HG03469 (cell line): Measurements from ENCODE around the gene XIRP2.

Source experiments
- ATAC-seq: cut with Tn5 transposase; IDR thresholded peaks from one replicate; pipeline ENCODE4 v1.9.1; 2021; ENCODE audit warnings: mild to moderate bottlenecking, moderate library complexity, moderate number of reproducible peaks; ENCODE audit not compliant: unreplicated experiment

The XIRP2 gene

DNA sequence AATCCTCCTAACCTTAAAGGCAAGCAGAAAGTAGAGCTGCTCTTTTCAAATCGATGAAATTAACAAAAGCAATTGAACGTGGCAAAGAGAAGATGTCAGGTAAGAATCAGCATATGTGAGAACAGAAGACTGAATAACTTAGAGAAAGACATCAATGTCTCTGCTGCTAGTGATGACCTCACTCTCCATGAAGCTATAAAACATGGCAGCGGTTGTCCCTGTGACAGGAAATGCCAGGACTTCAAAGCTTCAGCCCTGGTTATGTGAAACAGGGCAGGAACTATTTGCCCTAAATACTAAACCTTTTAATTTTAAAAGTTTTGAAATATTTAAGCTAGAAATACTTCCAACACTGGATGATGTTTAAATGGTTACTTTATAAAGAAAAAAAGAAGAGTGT lies 383.7 kb downstream of the XIRP2 start:
- ATAC-seq, result no peak

DNA sequence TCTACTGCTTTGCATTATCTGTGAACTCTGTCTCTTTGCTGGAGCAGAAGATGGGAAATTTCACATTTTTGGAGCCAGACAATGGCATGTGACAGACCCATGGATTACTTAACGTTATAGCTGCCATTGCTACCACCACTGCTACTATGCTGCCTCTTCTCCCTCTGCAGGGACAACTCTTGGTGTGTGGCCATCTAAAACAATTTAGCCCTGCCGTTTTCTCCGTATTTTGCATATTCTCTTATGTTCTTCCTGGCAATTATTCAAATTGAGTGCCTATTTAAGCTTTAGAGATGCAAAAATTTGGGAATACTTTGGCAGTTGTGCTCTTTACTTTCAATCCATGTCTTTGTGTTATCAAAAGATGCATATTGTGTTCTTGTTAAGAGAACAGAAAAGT lies 386.8 kb downstream of the XIRP2 start:
- ATAC-seq, result no peak

DNA sequence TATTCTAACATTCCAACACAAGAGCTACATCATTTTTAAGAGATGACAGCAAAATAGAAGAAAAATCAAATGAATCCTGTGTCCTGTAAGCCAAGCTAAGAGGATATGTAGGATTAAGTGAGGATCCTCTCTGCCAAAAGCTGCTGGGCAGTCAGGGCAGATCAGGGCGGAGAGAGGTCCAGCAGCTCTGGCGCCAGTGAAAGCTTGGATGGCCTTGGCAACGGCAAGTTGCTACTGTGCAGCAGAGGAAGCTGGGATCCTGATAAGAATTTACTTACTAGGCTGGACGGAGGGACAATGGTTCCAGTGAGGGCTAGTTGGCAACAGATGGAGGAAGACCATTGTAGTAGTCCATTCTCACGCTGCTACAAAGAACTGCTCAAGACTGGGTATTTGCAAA lies 391.5 kb downstream of the XIRP2 start:
- ATAC-seq, result no peak

DNA sequence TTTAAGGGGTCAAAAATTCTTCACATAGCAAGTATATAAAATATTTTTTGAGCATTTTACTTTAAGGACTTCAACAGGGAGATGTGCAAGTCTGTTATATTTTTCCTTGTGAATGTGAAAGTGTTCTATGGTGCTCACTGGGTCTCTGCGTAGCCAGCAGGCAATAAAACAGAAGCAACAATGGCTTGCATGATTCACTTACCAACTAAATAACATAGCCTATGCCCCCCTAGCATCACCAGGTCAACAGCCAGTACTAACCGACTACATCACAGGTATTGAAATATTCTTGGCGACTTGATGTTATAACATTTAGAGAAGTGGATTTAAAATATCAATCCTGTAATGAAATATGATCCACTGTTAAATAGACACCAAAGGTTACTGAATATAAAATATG lies 398.9 kb downstream of the XIRP2 start:
- no peak for ATAC-seq

DNA sequence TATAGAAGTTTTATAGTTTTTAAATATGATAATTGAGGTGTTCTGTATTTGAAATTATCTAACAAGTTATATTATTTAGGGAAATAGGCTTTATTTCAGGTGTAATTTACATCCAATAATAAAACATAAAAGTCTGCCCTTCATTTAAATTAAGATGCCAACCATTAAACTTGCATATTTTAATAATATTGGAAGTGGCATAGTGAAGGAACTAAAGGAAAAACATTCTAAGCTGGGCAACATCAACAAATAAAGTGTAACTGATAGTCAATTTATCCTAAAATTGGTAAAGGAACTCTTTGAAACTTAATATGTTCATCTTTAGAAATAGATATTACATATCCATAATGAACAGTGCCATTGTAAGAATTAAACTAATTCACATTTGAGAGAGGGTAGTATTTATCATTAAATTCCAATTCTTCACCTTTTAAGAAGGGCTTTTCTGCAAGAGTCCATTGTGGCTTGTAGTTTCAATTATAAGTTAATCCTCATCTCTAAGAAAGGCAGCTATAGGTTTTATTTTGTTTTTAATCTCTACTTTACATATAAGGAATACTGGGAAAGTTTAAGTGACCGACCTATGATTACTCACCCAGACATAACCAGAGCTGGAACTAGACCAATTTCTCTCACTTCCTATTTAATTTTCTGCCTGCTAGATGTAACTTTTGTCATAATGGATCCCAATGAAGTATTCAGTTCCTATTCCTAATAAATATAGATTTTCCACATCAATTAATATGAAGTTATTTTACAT lies 401.6 kb downstream of the XIRP2 start:
- no peak for ATAC-seq

DNA sequence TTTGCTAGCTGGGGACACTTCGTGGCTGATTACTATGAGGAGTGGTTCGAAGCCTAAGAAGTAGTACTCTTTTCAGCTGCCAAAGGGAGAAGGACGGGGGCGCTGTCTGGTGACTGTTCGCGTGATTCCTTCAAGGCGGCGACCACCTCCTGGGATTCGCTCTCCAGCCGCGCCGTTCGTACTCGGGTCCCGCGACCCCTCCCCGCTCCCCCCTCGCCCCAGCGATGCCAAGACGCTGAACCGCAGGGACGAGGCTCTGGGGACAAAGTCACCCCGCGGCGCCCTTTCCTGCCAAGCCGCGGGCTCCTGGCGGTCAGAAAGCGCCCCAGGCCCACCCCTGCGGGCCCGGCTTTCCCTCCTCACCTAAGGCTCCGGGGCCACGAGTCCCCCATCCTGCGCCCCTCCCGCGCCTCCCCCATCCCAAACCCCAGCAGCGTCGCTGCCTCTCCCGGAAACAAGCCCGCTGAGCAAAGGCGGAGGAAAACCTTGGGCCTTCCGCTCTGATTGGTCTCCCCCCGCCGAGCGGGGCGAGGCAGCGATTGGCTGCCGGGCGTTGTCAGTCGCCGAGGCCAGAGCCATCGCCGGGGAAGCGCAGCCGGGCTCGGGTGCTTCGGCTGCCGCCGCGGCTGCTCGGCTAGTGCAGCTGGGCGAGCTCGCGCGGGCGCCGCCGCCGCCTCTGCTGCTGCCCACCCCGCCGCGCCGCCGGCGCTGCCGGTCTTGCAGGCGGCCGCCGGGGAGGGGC lies 404.3 kb downstream of the XIRP2 start, which contains the start of gene B3GALT1:
B3GALT1 (plus strand) TSS at position 572 of the 742 bp plus-strand sequence.
- ATAC-seq, result peak; percentile 99

DNA sequence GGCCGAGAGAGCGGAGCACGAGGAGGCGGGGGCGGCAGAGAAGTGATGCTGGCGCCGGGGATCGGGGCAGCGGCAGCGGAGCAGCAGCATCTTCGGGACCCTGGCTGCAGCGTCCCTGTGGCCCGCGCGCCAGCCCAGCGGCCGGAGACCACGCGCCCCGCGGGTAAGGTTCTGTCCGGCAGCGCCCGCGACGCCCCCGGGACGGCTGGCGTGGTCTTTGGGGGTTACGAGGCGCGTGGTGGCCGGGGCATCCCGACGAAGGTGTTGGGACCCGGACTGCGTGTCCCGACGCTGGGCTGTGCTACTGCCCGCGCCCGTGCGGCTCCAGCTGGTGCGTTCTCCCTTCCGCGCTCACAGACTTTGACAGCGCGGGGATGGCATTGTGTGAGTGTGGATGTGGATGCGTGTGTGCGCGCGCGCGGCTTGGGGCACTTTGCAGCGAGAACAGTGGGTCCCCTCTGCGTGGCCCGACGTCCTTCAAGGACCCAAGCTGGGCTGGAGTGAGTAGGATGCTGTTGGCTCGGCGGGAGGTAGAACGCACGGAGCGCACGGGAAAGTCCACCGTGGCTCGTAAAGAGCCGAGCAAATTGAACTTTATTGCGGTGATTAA lies 405.0 kb downstream of the XIRP2 start:
- ATAC-seq, result no peak

DNA sequence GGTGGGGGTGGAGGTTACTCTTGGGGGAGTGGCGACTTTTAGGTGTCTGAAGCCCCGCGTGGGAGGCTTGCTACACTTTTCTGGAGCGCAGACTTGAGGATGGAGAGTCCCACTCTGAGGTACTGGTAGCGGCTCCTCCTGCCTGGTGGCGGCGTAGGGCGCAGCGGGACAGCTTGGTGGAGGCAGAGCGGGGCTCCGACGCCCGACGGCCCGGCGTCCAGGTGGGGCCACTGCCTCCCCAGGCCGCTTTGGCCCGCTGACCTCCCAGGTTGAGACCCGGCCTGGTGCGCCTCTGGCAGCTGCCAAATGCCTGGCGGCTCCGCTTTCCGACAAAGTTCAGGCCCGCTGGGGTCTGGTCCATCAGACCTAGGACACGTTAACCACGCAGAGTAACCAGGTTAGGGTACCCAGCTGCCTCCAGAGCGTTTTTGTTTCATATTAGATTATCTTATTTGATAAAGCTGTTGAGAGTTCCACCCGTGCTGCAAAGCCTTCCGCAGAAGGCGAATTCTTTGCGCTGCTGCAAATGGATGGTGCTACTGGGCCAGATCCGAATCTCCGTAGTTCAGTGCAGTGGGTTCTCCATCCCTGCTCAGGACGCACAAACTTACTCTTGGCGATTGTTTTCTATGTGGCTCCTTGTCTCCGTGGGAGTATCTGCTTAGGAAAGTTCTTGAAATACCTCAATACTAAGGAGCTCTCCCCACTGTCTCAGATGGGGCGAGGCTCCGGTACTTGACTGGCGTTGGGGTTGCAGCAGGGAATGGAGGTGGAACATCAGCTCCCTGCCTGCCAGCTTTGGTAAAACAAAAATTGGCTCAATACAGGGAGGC lies 405.9 kb downstream of the XIRP2 start:
- ATAC-seq, result no peak

DNA sequence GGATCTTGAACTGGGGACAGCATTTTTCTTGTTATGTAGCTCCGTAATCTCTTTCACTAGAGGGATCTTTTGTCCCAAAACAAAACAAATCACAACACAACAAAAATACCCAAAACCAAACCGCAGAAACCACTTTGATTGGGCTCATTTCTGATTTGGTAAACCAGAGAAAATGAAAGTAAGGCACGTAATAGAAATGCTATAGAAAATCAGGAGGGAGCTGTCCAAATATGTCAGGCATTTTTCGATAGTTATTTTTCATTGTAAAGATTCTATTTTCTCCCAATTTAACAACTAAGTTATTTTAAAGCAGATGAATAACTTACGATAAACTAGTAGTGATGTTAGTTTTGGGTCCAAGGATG lies 406.5 kb downstream of the XIRP2 start:
- ATAC-seq, result no peak

DNA sequence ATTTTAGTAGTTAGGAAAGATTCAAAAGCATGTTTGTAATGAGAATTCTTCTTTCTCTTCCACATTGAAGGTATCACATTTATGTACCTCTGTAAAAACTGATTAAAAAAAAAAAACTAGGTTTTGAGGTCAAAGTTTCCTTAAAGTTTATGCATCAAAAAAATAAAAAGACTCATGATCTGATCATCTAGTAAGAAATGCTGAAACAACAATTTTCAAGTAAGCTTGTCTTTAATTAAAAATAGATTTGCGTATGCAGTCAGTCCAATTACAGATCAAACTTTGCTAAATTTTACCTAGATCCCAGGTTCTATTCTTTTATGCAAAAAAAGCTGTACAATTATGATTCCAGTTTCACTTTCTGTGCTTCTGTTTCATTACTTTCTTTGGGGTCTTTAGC lies 409.0 kb downstream of the XIRP2 start:
- no peak for ATAC-seq

DNA sequence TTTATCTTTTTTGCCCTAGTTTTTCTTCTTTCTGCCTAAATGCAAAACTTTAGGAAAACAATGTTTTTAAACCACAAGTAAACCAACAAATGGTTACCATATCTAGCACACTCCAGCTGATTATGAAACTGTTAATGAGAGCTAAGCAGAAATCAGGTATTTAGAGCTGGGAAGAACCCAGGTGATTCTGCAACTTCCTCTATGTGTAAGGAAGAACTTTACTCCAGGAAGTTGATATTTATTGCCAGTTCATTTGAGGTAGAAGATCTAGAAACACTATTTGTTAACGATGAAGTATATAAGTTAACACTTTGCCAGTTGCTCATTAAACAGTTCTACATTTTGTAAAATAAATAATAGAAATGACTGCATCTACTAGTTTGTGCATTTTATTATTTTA lies 409.7 kb downstream of the XIRP2 start:
- no peak for ATAC-seq
